Activated CD8-positive, alpha-beta T cell treated with anti-CD3 and anti-CD28 coated beads for 36 hours (primary cell): ENCODE measurements around the gene C5AR2. TPM values are rescaled to one million over a fixed set of nuclear protein-coding genes. Genes with fewer than 3 reads are reported as not detected.
A peak's percentile ranks its signal among the peaks of the same experiment; 100 is the strongest.
"Not testable (repeated sequence)": the region's sequence is repeated elsewhere in the genome, so short reads cannot be mapped to it uniquely, and the experiment has no call there.

Experiments used
- ATAC-seq: fragments of 200-7000 bp; cut with Tn5 transposase; one replicate; pipeline ENCODE4 v1.10.0; 2021; ENCODE audit warnings: mild to moderate bottlenecking, moderate library complexity
- CTCF ChIA-PET: fragments of 350-600 bp; sonication (Branson Sonifier 250); formaldehyde crosslinking; loops from one replicate; lab custom pipeline; 2021; ENCODE audit warnings: antibody characterized with exemption; lab: Charles Lee
- POLR2A ChIA-PET: fragments of 350-600 bp; sonication (Branson Sonifier 250); formaldehyde crosslinking; loops from one replicate; lab custom pipeline; 2021; ENCODE audit warnings: antibody characterized with exemption; lab: Charles Lee
- DNase-seq: peaks from one replicate; pipeline ENCODE4 v3.0.0-alpha.2; 2020
- H3K27ac Mint-ChIP-seq: one replicate; pipeline ENCODE4 v1.8.0; 2021; ENCODE audit warnings: mild to moderate bottlenecking, mixed read lengths
- H3K27me3 Mint-ChIP-seq: one replicate; pipeline ENCODE4 v1.8.0; 2021; ENCODE audit warnings: mixed read lengths
- H3K36me3 Mint-ChIP-seq: one replicate; pipeline ENCODE4 v1.8.0; 2021; ENCODE audit warnings: low read depth, mixed read lengths
- H3K4me1 Mint-ChIP-seq: one replicate; pipeline ENCODE4 v1.8.0; 2021; ENCODE audit warnings: low read depth, mixed read lengths
- H3K4me3 Mint-ChIP-seq: one replicate; pipeline ENCODE4 v1.8.0; 2021; ENCODE audit warnings: mild to moderate bottlenecking, moderate library complexity, mixed read lengths
- H3K9me3 Mint-ChIP-seq: one replicate; pipeline ENCODE4 v1.8.0; 2021; ENCODE audit warnings: mixed read lengths
- intact Hi-C: fragments of 100-400 bp; cut with micrococcal nuclease; formaldehyde crosslinking; loops from one replicate; pipeline ENCODE4 v1.10.0; 2022
- total RNA-seq, 2 experiments: library from RNA; stranded (reverse); gene quantifications; one replicate each; pipeline ENCODE4 v1.2.3, GENCODE V29; 2021
- TF ChIP-seq, protein P1 (sequence below): fragments of 200-600 bp; IDR thresholded peaks from one replicate; pipeline ENCODE4 v1.8.0; 2022; ENCODE audit warnings: antibody characterized with exemption, mild to moderate bottlenecking

Gene C5AR2
- total RNA-seq, 2 experiments from 2014 or later: 0.18 TPM; not detected in 1

DNA sequence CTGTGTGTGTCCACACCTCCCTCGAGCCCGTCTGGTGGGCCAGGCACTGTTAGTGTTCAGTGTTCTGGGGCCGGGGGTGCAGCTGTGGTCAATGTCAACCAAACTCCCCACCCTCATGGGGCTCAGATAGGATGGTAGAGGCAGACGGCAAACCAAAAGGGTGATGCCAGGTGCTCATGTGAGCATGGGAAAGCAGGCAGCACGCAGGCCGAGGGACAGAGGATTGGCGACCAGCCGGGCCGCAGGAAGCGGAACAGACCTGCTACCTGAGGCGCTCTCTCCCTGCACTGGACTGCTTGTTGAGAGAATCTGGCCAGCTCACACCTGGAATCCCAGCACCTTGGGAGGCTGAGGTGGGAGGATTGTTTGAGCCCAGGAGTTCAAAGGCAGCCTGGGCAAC, 46.3 kb downstream of the C5AR2 start:
- Mint-ChIP-seq H3K9me3 (no peaks in the 10 kb centered on the region), H3K4me3 (no peak overlapping the region), H3K4me1 (peaks cover 21% of the 10 kb centered on the region), H3K36me3 (peaks cover 27% of the 10 kb centered on the region), H3K27ac (no peak overlapping the region), H3K27me3 (no peaks in the 10 kb centered on the region)
- ATAC-seq (no peak), DNase-seq (no peak)
- TF ChIP-seq, protein P1, sequence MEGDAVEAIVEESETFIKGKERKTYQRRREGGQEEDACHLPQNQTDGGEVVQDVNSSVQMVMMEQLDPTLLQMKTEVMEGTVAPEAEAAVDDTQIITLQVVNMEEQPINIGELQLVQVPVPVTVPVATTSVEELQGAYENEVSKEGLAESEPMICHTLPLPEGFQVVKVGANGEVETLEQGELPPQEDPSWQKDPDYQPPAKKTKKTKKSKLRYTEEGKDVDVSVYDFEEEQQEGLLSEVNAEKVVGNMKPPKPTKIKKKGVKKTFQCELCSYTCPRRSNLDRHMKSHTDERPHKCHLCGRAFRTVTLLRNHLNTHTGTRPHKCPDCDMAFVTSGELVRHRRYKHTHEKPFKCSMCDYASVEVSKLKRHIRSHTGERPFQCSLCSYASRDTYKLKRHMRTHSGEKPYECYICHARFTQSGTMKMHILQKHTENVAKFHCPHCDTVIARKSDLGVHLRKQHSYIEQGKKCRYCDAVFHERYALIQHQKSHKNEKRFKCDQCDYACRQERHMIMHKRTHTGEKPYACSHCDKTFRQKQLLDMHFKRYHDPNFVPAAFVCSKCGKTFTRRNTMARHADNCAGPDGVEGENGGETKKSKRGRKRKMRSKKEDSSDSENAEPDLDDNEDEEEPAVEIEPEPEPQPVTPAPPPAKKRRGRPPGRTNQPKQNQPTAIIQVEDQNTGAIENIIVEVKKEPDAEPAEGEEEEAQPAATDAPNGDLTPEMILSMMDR: no peak
- intact Hi-C loops: no loop called here
- ChIA-PET CTCF (interaction anchor here (3.8 kb wide), 1 partner anchor 13 kb away, joined by 10 read pairs; no protein-coding TSS in a partner anchor), POLR2A (no interaction called here)

DNA sequence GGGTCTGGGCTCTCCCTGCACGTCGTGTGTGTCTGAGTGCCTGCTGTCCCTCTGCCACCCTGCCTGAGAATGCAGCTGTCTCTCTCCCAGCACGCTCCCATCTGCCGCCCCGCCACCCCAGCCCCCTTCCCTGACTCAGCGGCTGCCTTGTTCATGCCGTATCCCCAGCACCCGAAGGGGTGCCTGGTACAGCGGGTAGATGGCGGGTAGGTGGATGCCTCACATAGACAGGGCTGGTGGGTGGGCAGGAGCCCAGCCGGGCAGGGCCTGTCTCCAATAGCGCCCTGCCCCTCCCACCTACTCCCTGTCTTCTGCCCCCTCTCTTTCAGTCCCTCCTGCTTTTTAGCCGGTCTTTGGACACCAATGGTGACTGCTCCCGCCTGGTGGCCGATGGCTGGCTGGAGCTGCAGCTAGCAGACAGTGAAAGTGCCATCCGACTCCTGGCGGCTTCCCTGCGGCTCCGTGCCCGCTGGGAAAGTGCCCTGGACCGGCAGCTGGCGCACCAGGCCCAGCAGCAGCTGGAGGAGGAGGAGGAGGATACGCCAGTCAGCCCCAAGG, 47.5 kb downstream of the C5AR2 start:
- TF ChIP-seq, protein P1: no peak
- POLR2A ChIA-PET: no interaction called here
- intact Hi-C loops: no loop called here
- H3K27me3 Mint-ChIP-seq: no peaks in the 10 kb centered on the region
- H3K9me3 Mint-ChIP-seq: no peaks in the 10 kb centered on the region
- no peak overlapping the region for H3K27ac Mint-ChIP-seq
- peaks cover 25% of the 10 kb centered on the region for H3K36me3 Mint-ChIP-seq
- no peak overlapping the region for H3K4me3 Mint-ChIP-seq
- DNase-seq (no peak), ATAC-seq (no peak)
- CTCF ChIA-PET: no interaction called here
- H3K4me1 Mint-ChIP-seq: peaks cover 26% of the 10 kb centered on the region

DNA sequence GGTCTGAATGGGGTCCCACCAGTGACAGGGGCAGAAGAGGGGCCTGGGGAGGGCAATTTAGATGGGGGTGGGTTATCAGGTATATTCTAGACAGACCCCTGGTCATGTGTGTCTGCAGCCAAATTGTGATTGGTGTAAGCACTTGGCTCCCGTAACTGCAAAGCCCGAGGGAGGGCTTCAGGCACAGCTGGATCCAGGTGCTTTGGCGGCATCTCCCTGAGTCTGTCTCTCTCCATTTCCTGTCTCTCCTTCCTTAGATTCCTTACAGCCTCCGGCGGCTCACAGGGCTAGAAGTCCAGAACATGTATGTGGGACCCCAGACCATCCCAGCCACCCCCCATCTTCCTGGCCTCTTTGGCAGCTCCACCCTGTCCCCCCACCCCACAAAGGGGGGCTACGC, 48.6 kb downstream of the C5AR2 start:
- CTCF ChIA-PET: no interaction called here
- H3K9me3 Mint-ChIP-seq: no peaks in the 10 kb centered on the region
- H3K27ac Mint-ChIP-seq: no peak overlapping the region
- no peak overlapping the region for H3K4me3 Mint-ChIP-seq
- TF ChIP-seq, protein P1: no peak
- no peaks in the 10 kb centered on the region for H3K27me3 Mint-ChIP-seq
- intact Hi-C loops: no loop called here
- POLR2A ChIA-PET: no interaction called here
- peaks cover 23% of the 10 kb centered on the region for H3K36me3 Mint-ChIP-seq
- DNase-seq: no peak
- no peak for ATAC-seq
- H3K4me1 Mint-ChIP-seq: peaks cover 26% of the 10 kb centered on the region

DNA sequence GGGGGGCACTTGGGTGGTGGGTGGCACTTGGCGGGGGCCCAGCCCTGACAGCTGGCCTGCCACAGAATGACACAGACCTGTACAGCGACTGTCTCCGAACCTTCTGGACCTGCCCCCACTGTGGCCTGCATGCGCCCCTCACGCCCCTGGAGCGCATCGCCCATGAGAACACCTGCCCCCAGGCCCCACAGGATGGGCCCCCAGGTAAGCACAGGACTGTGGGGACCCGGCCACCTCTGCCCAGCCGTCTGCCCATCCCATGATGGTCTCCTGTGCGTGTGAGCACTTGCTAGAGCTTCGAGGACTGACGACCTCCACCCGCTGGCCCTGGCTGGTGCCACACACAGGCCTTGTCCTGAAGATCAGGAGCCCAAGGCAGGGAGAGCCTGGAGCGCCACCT, 49.1 kb downstream of the C5AR2 start:
- peak overlapping the region; percentile 25 for H3K27ac Mint-ChIP-seq
- intact Hi-C loops: no loop called here
- H3K4me1 Mint-ChIP-seq: peaks cover 26% of the 10 kb centered on the region
- H3K9me3 Mint-ChIP-seq: no peaks in the 10 kb centered on the region
- TF ChIP-seq, protein P1: no peak
- H3K36me3 Mint-ChIP-seq: peaks cover 21% of the 10 kb centered on the region
- ATAC-seq: no peak
- no peaks in the 10 kb centered on the region for H3K27me3 Mint-ChIP-seq
- ChIA-PET POLR2A (no interaction called here), CTCF (no interaction called here)
- DNase-seq: no peak
- H3K4me3 Mint-ChIP-seq: no peak overlapping the region

DNA sequence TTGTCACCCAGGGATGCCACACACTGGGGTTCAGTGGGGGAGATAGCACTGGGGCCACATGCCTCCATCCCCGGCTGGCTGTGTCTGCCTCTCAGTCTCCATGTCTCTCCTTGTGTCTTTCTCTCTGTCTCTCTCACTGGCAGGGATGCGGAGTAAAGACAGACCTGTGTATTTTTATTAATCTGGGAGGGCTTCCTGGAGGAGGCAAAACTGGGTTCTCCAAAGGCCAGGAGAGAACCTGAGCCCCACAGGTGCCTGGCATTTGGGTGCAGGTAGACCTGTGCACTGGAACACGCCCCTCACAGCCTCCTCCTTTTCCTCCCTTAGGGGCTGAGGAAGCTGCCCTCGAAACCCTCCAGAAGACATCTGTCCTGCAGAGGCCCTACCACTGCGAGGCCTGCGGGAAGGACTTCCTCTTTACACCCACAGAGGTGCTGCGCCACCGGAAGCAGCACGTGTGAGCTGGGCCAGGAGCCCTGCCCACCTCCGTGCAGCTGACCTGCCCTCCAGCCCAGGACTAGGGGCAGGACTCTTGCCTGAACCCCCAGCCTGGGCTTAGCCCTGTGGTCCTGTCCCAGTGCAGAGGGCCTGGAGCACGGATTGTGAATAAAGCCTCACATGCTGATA, 49.8 kb downstream of the C5AR2 start:
- Mint-ChIP-seq H3K4me3 (no peak overlapping the region), H3K36me3 (peaks cover 21% of the 10 kb centered on the region), H3K27ac (peak overlapping the region; percentile 25), H3K4me1 (peaks cover 26% of the 10 kb centered on the region), H3K9me3 (no peaks in the 10 kb centered on the region), H3K27me3 (no peaks in the 10 kb centered on the region)
- CTCF ChIA-PET: interaction anchor here (2.3 kb wide), 1 partner anchor 10 kb away, joined by 12 read pairs; no protein-coding TSS in a partner anchor
- peak; percentile 34 for DNase-seq
- TF ChIP-seq, protein P1: no peak
- POLR2A ChIA-PET: no interaction called here
- ATAC-seq: peak; percentile 52
- intact Hi-C loops: no loop called here

DNA sequence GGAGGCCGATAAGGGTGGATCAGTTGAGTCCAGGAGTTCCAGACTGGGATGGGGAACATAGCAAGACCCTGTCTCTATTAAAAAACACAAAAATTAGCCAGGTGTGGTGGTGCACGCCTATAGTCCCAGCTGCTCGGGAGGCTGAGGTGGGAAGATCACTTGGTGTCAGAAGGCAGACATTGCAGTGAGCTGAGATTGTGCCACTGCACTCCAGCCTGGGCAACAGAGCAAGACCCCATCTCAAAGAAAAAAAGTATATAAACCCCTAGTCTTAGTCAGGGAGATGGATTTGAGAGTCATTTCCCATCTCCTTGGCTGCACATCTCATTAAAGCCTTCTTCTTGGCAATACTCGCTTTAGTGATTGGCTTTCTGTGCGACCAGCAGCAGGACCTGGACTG, 51.9 kb downstream of the C5AR2 start:
- DNase-seq, H3K9me3 Mint-ChIP-seq, intact Hi-C loops, ATAC-seq, H3K27ac Mint-ChIP-seq, H3K4me3 Mint-ChIP-seq, H3K27me3 Mint-ChIP-seq: not testable (repeated sequence)
- ChIA-PET POLR2A (interaction anchor here (0.6 to 1.9 kb wide), 2 partner anchors 109 to 1483 kb away, joined by 3 to 4 read pairs; partner anchors contain the start of gene INAFM1), CTCF (interaction anchor here (1.4 to 2.3 kb wide), 2 partner anchors 7 to 44 kb away, joined by 4 to 12 read pairs; no protein-coding TSS in a partner anchor)
- H3K4me1 Mint-ChIP-seq: peaks cover 26% of the 10 kb centered on the region
- peaks cover 21% of the 10 kb centered on the region for H3K36me3 Mint-ChIP-seq

DNA sequence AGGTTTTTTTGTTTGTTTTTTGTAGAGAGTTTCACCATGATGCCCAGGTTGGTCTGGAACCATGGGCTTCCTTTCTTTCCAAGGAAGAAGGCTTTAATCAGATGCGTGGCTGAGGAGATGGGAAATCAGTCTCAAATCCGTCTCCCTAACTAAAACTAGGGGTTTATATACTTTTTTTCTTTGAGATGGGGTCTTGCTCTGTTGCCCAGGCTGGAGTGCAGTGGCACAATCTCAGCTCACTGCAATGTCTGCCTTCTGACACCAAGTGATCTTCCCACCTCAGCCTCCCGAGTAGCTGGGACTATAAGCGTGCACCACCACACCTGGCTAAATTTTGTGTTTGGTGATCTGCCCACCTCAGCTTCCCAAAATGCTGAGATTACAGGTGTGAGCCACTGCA, 52.6 kb downstream of the C5AR2 start:
- ChIA-PET CTCF (interaction anchor here (1.4 kb wide), 1 partner anchor 44 kb away, joined by 4 read pairs; no protein-coding TSS in a partner anchor), POLR2A (interaction anchor here (0.6 to 1.9 kb wide), 3 partner anchors 110 to 1484 kb away, joined by 3 to 4 read pairs (median 3); partner anchors contain the start of gene INAFM1)
- H3K27me3 Mint-ChIP-seq, ATAC-seq, DNase-seq, H3K4me3 Mint-ChIP-seq, H3K27ac Mint-ChIP-seq, intact Hi-C loops, H3K9me3 Mint-ChIP-seq: not testable (repeated sequence)
- Mint-ChIP-seq H3K36me3 (peaks cover 21% of the 10 kb centered on the region), H3K4me1 (peaks cover 26% of the 10 kb centered on the region)
